Nephron (organoid): Measurements from ENCODE around the gene ABHD16A.
A peak's percentile ranks its signal among the peaks of the same experiment; 100 is the strongest.

Experiments
- H3K27ac Mint-ChIP-seq, 3 experiments: 2 replicates each; pipeline ENCODE4 v1.8.0; 2020; ENCODE audit warnings: mixed read lengths in 3 of 3, mild to moderate bottlenecking in 2 of 3, moderate library complexity in 1 of 3
- H3K27me3 Mint-ChIP-seq: 2 replicates; pipeline ENCODE4 v1.8.0; 2021; ENCODE audit warnings: low read depth, mild to moderate bottlenecking, moderate library complexity, mixed read lengths
- H3K36me3 Mint-ChIP-seq: 2 replicates; pipeline ENCODE4 v1.8.0; 2020; ENCODE audit warnings: low read depth, mixed read lengths
- H3K4me1 Mint-ChIP-seq: 2 replicates; pipeline ENCODE4 v1.8.0; 2020; ENCODE audit warnings: mixed read lengths
- H3K4me3 Mint-ChIP-seq, 3 experiments: 2 replicates each; pipeline ENCODE4 v1.8.0; 2020; ENCODE audit warnings: mild to moderate bottlenecking in 3 of 3, mixed read lengths in 3 of 3, moderate library complexity in 2 of 3
- H3K9me3 Mint-ChIP-seq: 2 replicates; pipeline ENCODE4 v1.8.0; 2020; ENCODE audit warnings: mixed read lengths
- CTCF ChIP-seq, 3 experiments: fragments of 200-600 bp; sonication (generic); IDR thresholded peaks; one replicate each; pipeline ENCODE4 v1.5.0; 2021; ENCODE audit warnings: antibody characterized with exemption in 3 of 3; ENCODE audit not compliant: unreplicated experiment in 3 of 3

ABHD16A gene

DNA sequence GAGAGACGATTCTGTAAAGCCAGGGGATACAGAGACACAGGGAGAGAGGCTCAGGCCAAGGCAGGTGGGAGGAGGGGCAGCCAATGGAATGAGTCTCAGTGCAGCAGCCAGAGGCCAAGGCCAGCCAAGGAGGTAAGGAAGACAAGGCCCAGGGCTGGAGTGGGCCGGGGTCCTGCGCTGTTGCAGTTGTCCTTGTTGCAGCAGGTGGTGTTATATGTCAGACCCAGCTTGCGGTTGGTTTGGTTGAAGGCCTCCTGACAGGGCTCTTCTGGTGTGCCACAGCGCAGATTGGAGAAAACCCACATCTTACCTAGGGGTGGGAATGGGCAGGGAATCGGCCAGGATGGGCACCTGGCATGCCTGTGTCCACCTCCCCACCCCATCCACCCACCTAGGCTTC, 15.9 kb upstream of the ABHD16A start:
- Mint-ChIP-seq H3K9me3 (no peaks in the 10 kb centered on the region), H3K36me3 (peaks cover 3% of the 10 kb centered on the region), H3K27me3 (peaks cover 4% of the 10 kb centered on the region), H3K4me1 (peaks cover 15% of the 10 kb centered on the region), H3K27ac (no peak overlapping the region), H3K4me3 (no peak overlapping the region)
- TF ChIP-seq CTCF (IDR thresholded peaks at IDR 0.05; ENCODE audit: unreplicated experiment in 3 of 3) = no peak

GRCh38 chr6:31718265-31718664, 15.1 kb upstream of the ABHD16A start:
- Mint-ChIP-seq H3K36me3 (no peaks in the 10 kb centered on the region), H3K27me3 (peaks cover 4% of the 10 kb centered on the region), H3K9me3 (no peaks in the 10 kb centered on the region), H3K27ac (no peak overlapping the region), H3K4me1 (peaks cover 21% of the 10 kb centered on the region), H3K4me3 (no peak overlapping the region)
- no peak for TF ChIP-seq CTCF (IDR thresholded peaks at IDR 0.05; ENCODE audit: unreplicated experiment in 3 of 3)

GRCh38 chr6:31717499-31718222, 14.5 kb upstream of the ABHD16A start:
- Mint-ChIP-seq H3K9me3 (no peaks in the 10 kb centered on the region), H3K4me1 (peaks cover 26% of the 10 kb centered on the region), H3K36me3 (no peaks in the 10 kb centered on the region), H3K27ac (no peak overlapping the region), H3K27me3 (peaks cover 5% of the 10 kb centered on the region), H3K4me3 (no peak overlapping the region)
- TF ChIP-seq CTCF (IDR thresholded peaks at IDR 0.05; ENCODE audit: unreplicated experiment in 3 of 3) = no peak

DNA sequence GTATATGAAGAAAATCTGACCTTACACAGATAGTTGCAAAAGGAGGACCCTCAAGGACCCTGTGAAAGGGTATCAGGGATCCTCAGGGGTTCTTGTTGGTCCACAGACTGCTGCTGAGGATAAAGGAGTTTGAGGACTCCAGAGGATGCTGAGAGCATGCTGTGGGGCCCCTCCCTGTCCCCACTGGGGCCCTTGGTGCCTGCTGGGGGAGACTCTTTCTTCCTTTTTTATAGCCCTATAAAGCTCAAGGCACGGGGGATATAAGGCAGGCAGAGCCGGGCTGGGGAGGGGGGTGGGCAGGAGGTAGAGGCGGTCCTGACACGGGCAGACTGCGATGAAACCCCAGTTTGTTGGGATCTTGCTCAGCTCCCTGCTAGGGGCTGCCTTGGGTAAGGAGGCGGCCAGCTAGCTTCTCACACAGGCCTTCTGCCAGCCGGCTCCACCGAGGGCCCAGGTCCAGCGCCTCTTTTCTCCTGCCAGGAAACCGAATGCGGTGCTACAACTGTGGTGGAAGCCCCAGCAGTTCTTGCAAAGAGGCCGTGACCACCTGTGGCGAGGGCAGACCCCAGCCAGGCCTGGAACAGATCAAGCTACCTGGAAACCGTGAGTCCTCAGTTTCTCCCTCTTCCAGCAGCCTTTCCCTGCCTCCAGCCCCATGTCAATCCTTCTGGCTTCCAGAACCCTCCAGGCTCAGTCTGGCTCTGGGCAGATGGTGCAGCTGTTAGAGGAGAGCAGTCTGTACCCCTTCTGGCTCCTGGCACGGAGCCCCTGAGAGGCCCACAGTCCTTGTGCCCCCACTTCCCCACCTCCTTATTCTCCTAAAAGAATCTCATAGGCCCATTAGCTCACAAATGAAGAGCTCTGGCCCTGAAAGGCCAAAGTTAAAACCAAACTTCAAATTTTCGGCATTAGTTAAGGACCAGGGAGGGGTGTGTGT, 12.2 kb upstream of the ABHD16A start, which contains the start of gene LY6G6D:
Gene LY6G6D, plus strand, starts transcription at position 327 of the 937 bp plus-strand sequence. Its CDS starts 8 bp downstream, at position 335.
- H3K36me3 Mint-ChIP-seq = no peaks in the 10 kb centered on the region
- peaks cover 8% of the 10 kb centered on the region for H3K27me3 Mint-ChIP-seq
- peak within 1 kb of the TSS; percentile 83 to 93 (median 92) for H3K27ac Mint-ChIP-seq
- no peaks in the 10 kb centered on the region for H3K9me3 Mint-ChIP-seq
- H3K4me1 Mint-ChIP-seq = peaks cover 36% of the 10 kb centered on the region
- no peak for TF ChIP-seq CTCF (IDR thresholded peaks at IDR 0.05; ENCODE audit: unreplicated experiment in 3 of 3)
- peak within 1 kb of the TSS in 2 of 3 experiments; percentile 28 to 37 for H3K4me3 Mint-ChIP-seq

GRCh38 chr6:31713991-31714684, 11.0 kb upstream of the ABHD16A start:
- Mint-ChIP-seq H3K27me3 (peaks cover 5% of the 10 kb centered on the region), H3K27ac (peak overlapping the region; percentile 83 to 93 (median 92)), H3K9me3 (no peaks in the 10 kb centered on the region), H3K36me3 (no peaks in the 10 kb centered on the region), H3K4me3 (peak overlapping the region; percentile 17 to 37 (median 28)), H3K4me1 (peaks cover 36% of the 10 kb centered on the region)
- no peak for TF ChIP-seq CTCF (IDR thresholded peaks at IDR 0.05; ENCODE audit: unreplicated experiment in 3 of 3)
